ENCODE results near the gene GRIN3B.
A peak's percentile ranks its signal among the peaks of the same experiment; 100 is the strongest.

The GRIN3B gene

GRCh38 chr19:991174-991931, 8.9 kb upstream of the GRIN3B start:
- Mint-ChIP-seq H3K9me3 (no peaks in the 10 kb centered on the region), H3K27me3 (ENCODE audit: low read depth, poor library complexity) (peaks cover 14% of the 10 kb centered on the region), H3K4me1 (peaks cover 23% of the 10 kb centered on the region), H3K4me3 (no peak overlapping the region), H3K27ac (no peak overlapping the region), H3K36me3 (ENCODE audit: low read depth) (peaks cover 17% of the 10 kb centered on the region)
- no peak for TF ChIP-seq CTCF (IDR thresholded peaks at IDR 0.05)
- DNase-seq: peak; percentile 69

- Mint-ChIP-seq H3K27ac (no peak overlapping the region), H3K4me1 (peaks cover 23% of the 10 kb centered on the region), H3K4me3 (no peak overlapping the region), H3K9me3 (no peaks in the 10 kb centered on the region), H3K27me3 (ENCODE audit: low read depth, poor library complexity) (peaks cover 22% of the 10 kb centered on the region), H3K36me3 (ENCODE audit: low read depth) (peaks cover 10% of the 10 kb centered on the region)
- no peak for DNase-seq
- no peak for TF ChIP-seq CTCF (IDR thresholded peaks at IDR 0.05)
Measured at GRCh38 chr19:991932-992669, 8.1 kb upstream of the GRIN3B start.

GRCh38 chr19:992670-993055, 7.6 kb upstream of the GRIN3B start:
- Mint-ChIP-seq H3K9me3 (no peaks in the 10 kb centered on the region), H3K36me3 (ENCODE audit: low read depth) (peaks cover 10% of the 10 kb centered on the region), H3K27me3 (ENCODE audit: low read depth, poor library complexity) (peaks cover 28% of the 10 kb centered on the region), H3K27ac (peak overlapping the region; percentile 36), H3K4me1 (peaks cover 24% of the 10 kb centered on the region), H3K4me3 (no peak overlapping the region)
- DNase-seq: no peak
- no peak for TF ChIP-seq CTCF (IDR thresholded peaks at IDR 0.05)

- Mint-ChIP-seq H3K4me3 (no peak overlapping the region), H3K9me3 (no peaks in the 10 kb centered on the region), H3K36me3 (ENCODE audit: low read depth) (peaks cover 10% of the 10 kb centered on the region), H3K27me3 (ENCODE audit: low read depth, poor library complexity) (peaks cover 35% of the 10 kb centered on the region), H3K27ac (peak overlapping the region; percentile 57), H3K4me1 (peaks cover 24% of the 10 kb centered on the region)
- no peak for DNase-seq
- TF ChIP-seq CTCF (IDR thresholded peaks at IDR 0.05): no peak
Measured at GRCh38 chr19:993361-993830, 6.8 kb upstream of the GRIN3B start.

- no peak for DNase-seq
- no peak for TF ChIP-seq CTCF (IDR thresholded peaks at IDR 0.05)
- H3K4me1 Mint-ChIP-seq: peaks cover 24% of the 10 kb centered on the region
- H3K4me3 Mint-ChIP-seq: no peak overlapping the region
- H3K36me3 Mint-ChIP-seq (ENCODE audit: low read depth): peaks cover 5% of the 10 kb centered on the region
- H3K27me3 Mint-ChIP-seq (ENCODE audit: low read depth, poor library complexity): peaks cover 40% of the 10 kb centered on the region
- H3K9me3 Mint-ChIP-seq: no peaks in the 10 kb centered on the region
- no peak overlapping the region for H3K27ac Mint-ChIP-seq
Measured at GRCh38 chr19:993831-994393, 6.3 kb upstream of the GRIN3B start.

Data from nephron progenitor cell (in vitro differentiated cells).